HG03280 (cell line): Measurements from ENCODE around the gene RGMA.

Source experiments
- ATAC-seq: cut with Tn5 transposase; IDR thresholded peaks from one replicate; pipeline ENCODE4 v1.9.1; 2021; ENCODE audit warnings: mild to moderate bottlenecking, moderate library complexity; ENCODE audit not compliant: unreplicated experiment

The RGMA gene

GRCh38 chr15:93088981-93089726 is at the start of gene RGMA:
RGMA (minus strand) TSS chr15:93089211; CDS start chr15:93088932, 279 bp downstream.
- ATAC-seq, result no peak

- ATAC-seq, result no peak
Observed at GRCh38 chr15:93136606-93137005, 47.6 kb upstream of the RGMA start.

GRCh38 chr15:93135997-93136397 is 47.0 kb upstream of the RGMA start:
- no peak for ATAC-seq

- ATAC-seq, result no peak
Observed at GRCh38 chr15:93135459-93135858, 46.4 kb upstream of the RGMA start.

- ATAC-seq, result no peak
Observed at GRCh38 chr15:93131485-93132095, 42.6 kb upstream of the RGMA start.

- no peak for ATAC-seq
Observed at GRCh38 chr15:93129702-93130488, 40.9 kb upstream of the RGMA start.

GRCh38 chr15:93127286-93127685 is 38.3 kb upstream of the RGMA start:
- no peak for ATAC-seq

- ATAC-seq, result no peak
Observed at GRCh38 chr15:93126599-93126998, 37.6 kb upstream of the RGMA start.

- no peak for ATAC-seq
Observed at GRCh38 chr15:93126148-93126547, 37.1 kb upstream of the RGMA start.

- no peak for ATAC-seq
Observed at GRCh38 chr15:93124126-93124525, 35.1 kb upstream of the RGMA start.

GRCh38 chr15:93121973-93122910 is 33.2 kb upstream of the RGMA start:
- no peak for ATAC-seq

- ATAC-seq, result no peak
Observed at GRCh38 chr15:93121107-93121506, 32.1 kb upstream of the RGMA start.

- ATAC-seq, result no peak
Observed at GRCh38 chr15:93118904-93119303, 29.9 kb upstream of the RGMA start.

GRCh38 chr15:93111451-93111850 is 22.4 kb upstream of the RGMA start:
- ATAC-seq, result no peak

GRCh38 chr15:93110502-93111040 is 21.6 kb upstream of the RGMA start:
- no peak for ATAC-seq

GRCh38 chr15:93109336-93110102 is 20.5 kb upstream of the RGMA start:
- ATAC-seq, result no peak

- ATAC-seq, result no peak
Observed at GRCh38 chr15:93107646-93108045, 18.6 kb upstream of the RGMA start.

GRCh38 chr15:93105485-93105884 is 16.5 kb upstream of the RGMA start:
- ATAC-seq, result no peak

GRCh38 chr15:93103823-93104222 is 14.8 kb upstream of the RGMA start:
- no peak for ATAC-seq

- ATAC-seq, result no peak
Observed at GRCh38 chr15:93102211-93102610, 13.2 kb upstream of the RGMA start.
